Measurements from ENCODE around the gene MLC1. TPM values are rescaled to one million over a fixed set of nuclear protein-coding genes. Genes with fewer than 3 reads are reported as not detected.

Gene MLC1
- total RNA-seq, 1 donor from 2014 or later, result 29.2 TPM

DNA sequence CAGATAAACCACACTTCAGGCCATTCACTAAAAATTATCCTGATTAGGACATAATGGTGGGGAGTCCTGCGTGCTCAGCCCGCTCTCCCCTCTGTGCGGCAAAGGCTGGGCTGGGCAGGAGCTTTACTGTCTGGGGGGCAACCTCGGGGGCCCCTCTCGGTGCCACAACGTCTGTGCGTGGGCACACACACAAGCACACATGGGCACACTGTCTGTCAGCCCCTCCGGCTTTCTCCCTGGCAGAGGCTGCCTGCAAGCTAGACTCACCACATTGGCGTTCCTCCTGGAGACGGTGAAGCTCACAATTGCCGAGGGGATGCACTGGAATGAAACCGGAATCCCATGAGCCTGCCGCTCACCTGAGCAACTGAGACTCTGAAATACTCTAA is 5.2 kb downstream of the MLC1 start:
- H3K27me3 ChIP-seq, result no peaks in the 10 kb centered on the region

DNA sequence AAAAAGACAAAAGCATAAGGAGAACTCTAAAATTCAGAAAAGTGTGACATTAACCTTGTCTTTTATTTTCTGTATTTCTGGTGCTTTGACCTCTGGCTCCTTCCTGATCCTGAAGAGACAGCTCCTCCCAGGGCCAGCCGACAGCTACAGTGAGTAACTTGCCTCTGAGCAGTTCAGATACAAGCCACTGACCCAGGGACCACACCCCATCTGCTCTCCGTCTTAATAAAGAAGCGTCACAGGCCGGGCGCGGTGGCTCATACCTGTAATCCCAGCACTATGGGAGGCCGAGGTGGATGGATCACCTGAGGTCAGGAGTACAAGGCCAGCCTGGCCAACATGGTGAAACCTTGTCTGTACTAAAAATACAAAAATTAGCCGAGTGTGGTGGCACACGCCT is 6.5 kb downstream of the MLC1 start:
- TF ChIP-seq, protein P1, sequence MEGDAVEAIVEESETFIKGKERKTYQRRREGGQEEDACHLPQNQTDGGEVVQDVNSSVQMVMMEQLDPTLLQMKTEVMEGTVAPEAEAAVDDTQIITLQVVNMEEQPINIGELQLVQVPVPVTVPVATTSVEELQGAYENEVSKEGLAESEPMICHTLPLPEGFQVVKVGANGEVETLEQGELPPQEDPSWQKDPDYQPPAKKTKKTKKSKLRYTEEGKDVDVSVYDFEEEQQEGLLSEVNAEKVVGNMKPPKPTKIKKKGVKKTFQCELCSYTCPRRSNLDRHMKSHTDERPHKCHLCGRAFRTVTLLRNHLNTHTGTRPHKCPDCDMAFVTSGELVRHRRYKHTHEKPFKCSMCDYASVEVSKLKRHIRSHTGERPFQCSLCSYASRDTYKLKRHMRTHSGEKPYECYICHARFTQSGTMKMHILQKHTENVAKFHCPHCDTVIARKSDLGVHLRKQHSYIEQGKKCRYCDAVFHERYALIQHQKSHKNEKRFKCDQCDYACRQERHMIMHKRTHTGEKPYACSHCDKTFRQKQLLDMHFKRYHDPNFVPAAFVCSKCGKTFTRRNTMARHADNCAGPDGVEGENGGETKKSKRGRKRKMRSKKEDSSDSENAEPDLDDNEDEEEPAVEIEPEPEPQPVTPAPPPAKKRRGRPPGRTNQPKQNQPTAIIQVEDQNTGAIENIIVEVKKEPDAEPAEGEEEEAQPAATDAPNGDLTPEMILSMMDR (IDR thresholded peaks at IDR 0.05), result no peak
- no peak for TF ChIP-seq POLR2A (IDR thresholded peaks at IDR 0.05)
- no peak for TF ChIP-seq POLR2AphosphoS5 (IDR thresholded peaks at IDR 0.05; ENCODE audit: insufficient read depth in 1 of 2, low read depth in 1 of 2)
- Histone ChIP-seq H3K4me1 (peaks cover 7% of the 10 kb centered on the region), H3K27me3 (no peaks in the 10 kb centered on the region), H3K4me3 (no peak overlapping the region), H3K9me3 (no peaks in the 10 kb centered on the region), H3K36me3 (no peaks in the 10 kb centered on the region), H3K27ac (peak overlapping the region; percentile 76)
- intact Hi-C loops (cut with DNase I), result no loop called here
- no peak for DNase-seq (ENCODE audit: extremely low spot score in 2 of 2)

More for the DNA sequence above, 5.2 kb downstream of the MLC1 start:
- Histone ChIP-seq H3K36me3 (no peaks in the 10 kb centered on the region), H3K4me1 (peaks cover 7% of the 10 kb centered on the region), H3K9me3 (no peaks in the 10 kb centered on the region), H3K4me3 (no peak overlapping the region), H3K27ac (peak overlapping the region; percentile 60)
- intact Hi-C loops (cut with DNase I), result no loop called here
- TF ChIP-seq POLR2AphosphoS5 (IDR thresholded peaks at IDR 0.05; ENCODE audit: insufficient read depth in 1 of 2, low read depth in 1 of 2), result peak in 1 of 2 donors; percentile 41
- TF ChIP-seq, protein P1 (IDR thresholded peaks at IDR 0.05), result no peak
- no peak for DNase-seq (ENCODE audit: extremely low spot score in 2 of 2)

DNA sequence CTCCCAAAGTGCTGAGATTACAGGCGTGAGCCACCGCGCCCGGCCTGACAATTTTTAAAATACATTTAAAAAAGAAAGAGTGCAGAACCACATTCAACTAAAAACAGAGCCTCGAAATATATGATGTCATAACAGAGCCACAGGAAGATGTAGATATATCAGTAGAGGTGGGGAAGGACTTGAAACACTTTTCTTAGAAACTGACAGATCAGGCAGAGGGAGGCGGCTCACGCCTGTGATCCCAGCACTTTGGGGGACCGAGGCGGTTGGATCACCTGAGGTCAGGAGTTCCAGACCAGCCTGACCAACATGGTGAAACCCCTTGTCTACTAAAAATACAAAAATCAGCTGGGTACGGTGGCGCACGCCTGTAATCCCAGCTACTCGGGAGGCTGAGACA is 7.0 kb downstream of the MLC1 start:
- no peaks in the 10 kb centered on the region for H3K27me3 ChIP-seq
- no peaks in the 10 kb centered on the region for H3K9me3 ChIP-seq
- intact Hi-C loops (cut with DNase I), result no loop called here
- H3K4me1 ChIP-seq, result peaks cover 7% of the 10 kb centered on the region
- no peaks in the 10 kb centered on the region for H3K36me3 ChIP-seq
- no peak for DNase-seq (ENCODE audit: extremely low spot score in 2 of 2)
- peak overlapping the region; percentile 76 for H3K27ac ChIP-seq
- TF ChIP-seq POLR2AphosphoS5 (IDR thresholded peaks at IDR 0.05; ENCODE audit: insufficient read depth in 1 of 2, low read depth in 1 of 2), result no peak
- TF ChIP-seq, protein P1 (IDR thresholded peaks at IDR 0.05), result no peak
- no peak for TF ChIP-seq POLR2A (IDR thresholded peaks at IDR 0.05)
- no peak overlapping the region for H3K4me3 ChIP-seq

DNA sequence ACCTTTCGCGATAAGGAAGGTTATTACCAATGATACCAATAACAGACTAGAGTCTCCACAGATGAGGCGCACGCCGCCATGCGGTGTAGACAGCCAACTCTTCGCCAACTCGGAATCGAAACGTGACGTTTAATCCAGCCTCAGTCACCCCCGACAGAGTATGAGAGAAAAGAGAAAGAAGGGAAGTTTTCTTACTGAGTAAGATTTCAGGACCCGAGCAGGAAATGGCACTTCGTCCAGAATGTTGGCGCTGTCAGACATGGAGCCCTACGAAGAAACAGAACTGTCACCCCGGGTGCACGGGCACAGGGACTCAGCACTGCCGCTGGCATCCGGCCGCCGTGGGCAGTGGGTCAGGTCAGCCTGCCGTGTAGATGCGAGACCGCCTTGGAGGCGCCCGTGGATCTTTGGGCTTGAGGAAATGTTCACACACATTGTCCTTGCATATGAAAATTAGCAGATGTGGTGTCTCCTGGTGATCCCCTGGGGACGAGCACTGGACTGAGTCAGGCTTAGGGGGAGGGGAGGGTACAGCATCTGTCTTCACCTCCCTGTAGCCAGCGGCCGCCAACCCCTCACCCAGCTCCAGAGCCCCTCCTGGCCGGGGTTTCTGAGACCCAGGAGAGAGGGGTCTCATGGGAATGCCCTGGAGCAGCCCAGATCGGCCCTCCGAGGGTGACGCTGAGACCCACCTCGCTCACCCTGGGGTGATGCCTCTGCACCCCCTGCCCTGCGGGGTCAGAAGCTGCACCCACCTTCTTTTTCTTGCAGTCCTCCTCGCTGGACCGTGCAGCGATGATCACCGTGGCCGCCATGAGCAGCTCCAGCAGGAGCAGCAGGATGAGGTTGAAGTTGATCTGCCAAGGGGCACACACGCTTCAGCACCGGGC is 8.3 kb downstream of the MLC1 start:
- Histone ChIP-seq H3K27me3 (no peaks in the 10 kb centered on the region), H3K27ac (no peak overlapping the region), H3K36me3 (no peaks in the 10 kb centered on the region), H3K9me3 (no peaks in the 10 kb centered on the region), H3K4me3 (no peak overlapping the region), H3K4me1 (peaks cover 7% of the 10 kb centered on the region)
- no peak for DNase-seq (ENCODE audit: extremely low spot score in 2 of 2)
- TF ChIP-seq, protein P1 (IDR thresholded peaks at IDR 0.05), result no peak
- no peak for TF ChIP-seq POLR2A (IDR thresholded peaks at IDR 0.05)
- TF ChIP-seq POLR2AphosphoS5 (IDR thresholded peaks at IDR 0.05; ENCODE audit: insufficient read depth in 1 of 2, low read depth in 1 of 2), result no peak
- intact Hi-C loops (cut with DNase I), result no loop called here
